ENCODE measurements around the gene MKRN2OS. TPM values are rescaled to one million over a fixed set of nuclear protein-coding genes. Genes with fewer than 3 reads are reported as not detected.

The MKRN2OS gene
- total and polyA plus RNA-seq, 4 donors: 0.06 to 0.42 (median 0.17) TPM

DNA sequence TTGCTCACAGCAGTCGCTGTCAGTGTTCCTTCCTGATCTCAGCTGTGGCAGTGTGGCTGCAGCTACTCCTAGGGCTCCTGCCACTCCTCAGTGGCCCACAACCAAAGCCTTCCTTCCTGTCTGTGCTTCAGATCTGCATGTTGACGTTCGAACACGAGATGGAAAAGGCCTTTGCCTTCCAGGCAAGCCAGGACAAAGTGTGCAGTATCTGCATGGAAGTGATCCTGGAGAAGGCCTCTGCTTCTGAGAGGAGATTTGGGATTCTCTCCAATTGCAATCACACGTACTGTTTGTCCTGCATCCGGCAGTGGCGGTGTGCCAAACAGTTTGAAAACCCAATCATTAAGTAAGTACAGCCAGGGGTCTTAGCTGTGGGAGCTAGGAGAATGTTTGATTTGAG lies 29.4 kb upstream of the MKRN2OS start:
- Histone ChIP-seq H3K4me3 (ENCODE audit: low read depth in 1 of 3, low read length in 3 of 3) (no peak overlapping the region), H3K27ac (ENCODE audit: low read depth in 1 of 2, low read length in 2 of 2) (no peak overlapping the region), H3K4me1 (ENCODE audit: control insufficient read depth in 4 of 4, insufficient read depth in 4 of 4, low read length in 3 of 4) (no peaks in the 10 kb centered on the region), H3K27me3 (ENCODE audit: control insufficient read depth in 4 of 4, insufficient read depth in 4 of 4, low read length in 3 of 4) (no peaks in the 10 kb centered on the region), H3K36me3 (ENCODE audit: control insufficient read depth in 4 of 4, insufficient read depth in 3 of 4, low read depth in 1 of 4, low read length in 3 of 4) (peaks cover 16 to 71% (median 58%) of the 10 kb centered on the region in 4 donors), H3K9ac (ENCODE audit: low read depth in 1 of 2, low read length in 2 of 2) (no peak overlapping the region), H3K9me3 (ENCODE audit: control insufficient read depth in 4 of 4, low read length in 3 of 4) (no peaks in the 10 kb centered on the region)
- no peak for TF ChIP-seq RAD21 (IDR thresholded peaks at IDR 0.05)
- no peak for DNase-seq (ENCODE audit: low spot score)
- WGBS: 42% methylated on average over 7 of the region's 7 CpGs

DNA sequence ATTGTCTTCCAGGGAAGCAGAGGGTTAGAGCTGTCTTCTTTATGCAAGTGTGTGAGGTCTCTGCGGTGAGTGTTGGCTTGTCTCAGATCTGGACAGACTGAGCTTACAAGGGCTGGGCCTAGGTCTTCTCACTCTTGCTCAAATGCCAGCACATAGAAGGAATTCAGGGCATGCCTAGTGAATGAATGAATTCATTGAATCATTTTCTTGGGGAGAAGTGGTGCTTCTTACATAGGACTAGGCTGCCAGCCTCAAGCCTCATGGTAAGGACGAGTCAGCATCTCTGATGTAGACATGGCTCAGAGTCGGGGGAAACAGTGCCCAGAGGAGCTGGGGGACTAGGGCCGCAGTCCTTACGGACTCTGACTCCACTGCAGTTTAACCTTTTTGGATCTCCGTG lies 28.8 kb upstream of the MKRN2OS start:
- Histone ChIP-seq H3K4me1 (ENCODE audit: control insufficient read depth in 4 of 4, insufficient read depth in 4 of 4, low read length in 3 of 4) (no peaks in the 10 kb centered on the region), H3K4me3 (ENCODE audit: low read depth in 1 of 3, low read length in 3 of 3) (no peak overlapping the region), H3K9ac (ENCODE audit: low read depth in 1 of 2, low read length in 2 of 2) (no peak overlapping the region), H3K9me3 (ENCODE audit: control insufficient read depth in 4 of 4, low read length in 3 of 4) (no peaks in the 10 kb centered on the region), H3K36me3 (ENCODE audit: control insufficient read depth in 4 of 4, insufficient read depth in 3 of 4, low read depth in 1 of 4, low read length in 3 of 4) (peaks cover 14 to 72% (median 59%) of the 10 kb centered on the region in 4 donors), H3K27me3 (ENCODE audit: control insufficient read depth in 4 of 4, insufficient read depth in 4 of 4, low read length in 3 of 4) (no peaks in the 10 kb centered on the region), H3K27ac (ENCODE audit: low read depth in 1 of 2, low read length in 2 of 2) (no peak overlapping the region)
- 96% methylated on average over 6 of the region's 6 CpGs for WGBS
- DNase-seq (ENCODE audit: low spot score): no peak
- TF ChIP-seq ATF3 (IDR thresholded peaks at IDR 0.05) (no peak), EGR1 (IDR thresholded peaks at IDR 0.05; ENCODE audit: low read depth in 2 of 2) (no peak), YY1 (IDR thresholded peaks at IDR 0.05) (no peak), TAF1 (conservative IDR thresholded peaks at IDR 0.05) (no peak), CTCF (IDR thresholded peaks at IDR 0.05; ENCODE audit: low read depth, low read length, missing input control) (no peak), HNF4G (IDR thresholded peaks at IDR 0.05) (no peak), GABPA (IDR thresholded peaks at IDR 0.05 in 1 of 2, conservative IDR thresholded peaks at IDR 0.05 in 1 of 2) (no peak), FOXA1 (IDR thresholded peaks at IDR 0.05) (no peak), FOXA2 (IDR thresholded peaks at IDR 0.05) (no peak), RXRA (IDR thresholded peaks at IDR 0.05) (no peak), NR2F2 (IDR thresholded peaks at IDR 0.05) (no peak), MAX (IDR thresholded peaks at IDR 0.05) (no peak)
- TF ChIP-seq, protein P1, sequence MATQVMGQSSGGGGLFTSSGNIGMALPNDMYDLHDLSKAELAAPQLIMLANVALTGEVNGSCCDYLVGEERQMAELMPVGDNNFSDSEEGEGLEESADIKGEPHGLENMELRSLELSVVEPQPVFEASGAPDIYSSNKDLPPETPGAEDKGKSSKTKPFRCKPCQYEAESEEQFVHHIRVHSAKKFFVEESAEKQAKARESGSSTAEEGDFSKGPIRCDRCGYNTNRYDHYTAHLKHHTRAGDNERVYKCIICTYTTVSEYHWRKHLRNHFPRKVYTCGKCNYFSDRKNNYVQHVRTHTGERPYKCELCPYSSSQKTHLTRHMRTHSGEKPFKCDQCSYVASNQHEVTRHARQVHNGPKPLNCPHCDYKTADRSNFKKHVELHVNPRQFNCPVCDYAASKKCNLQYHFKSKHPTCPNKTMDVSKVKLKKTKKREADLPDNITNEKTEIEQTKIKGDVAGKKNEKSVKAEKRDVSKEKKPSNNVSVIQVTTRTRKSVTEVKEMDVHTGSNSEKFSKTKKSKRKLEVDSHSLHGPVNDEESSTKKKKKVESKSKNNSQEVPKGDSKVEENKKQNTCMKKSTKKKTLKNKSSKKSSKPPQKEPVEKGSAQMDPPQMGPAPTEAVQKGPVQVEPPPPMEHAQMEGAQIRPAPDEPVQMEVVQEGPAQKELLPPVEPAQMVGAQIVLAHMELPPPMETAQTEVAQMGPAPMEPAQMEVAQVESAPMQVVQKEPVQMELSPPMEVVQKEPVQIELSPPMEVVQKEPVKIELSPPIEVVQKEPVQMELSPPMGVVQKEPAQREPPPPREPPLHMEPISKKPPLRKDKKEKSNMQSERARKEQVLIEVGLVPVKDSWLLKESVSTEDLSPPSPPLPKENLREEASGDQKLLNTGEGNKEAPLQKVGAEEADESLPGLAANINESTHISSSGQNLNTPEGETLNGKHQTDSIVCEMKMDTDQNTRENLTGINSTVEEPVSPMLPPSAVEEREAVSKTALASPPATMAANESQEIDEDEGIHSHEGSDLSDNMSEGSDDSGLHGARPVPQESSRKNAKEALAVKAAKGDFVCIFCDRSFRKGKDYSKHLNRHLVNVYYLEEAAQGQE (IDR thresholded peaks at IDR 0.05): no peak
- TF ChIP-seq, protein P2, sequence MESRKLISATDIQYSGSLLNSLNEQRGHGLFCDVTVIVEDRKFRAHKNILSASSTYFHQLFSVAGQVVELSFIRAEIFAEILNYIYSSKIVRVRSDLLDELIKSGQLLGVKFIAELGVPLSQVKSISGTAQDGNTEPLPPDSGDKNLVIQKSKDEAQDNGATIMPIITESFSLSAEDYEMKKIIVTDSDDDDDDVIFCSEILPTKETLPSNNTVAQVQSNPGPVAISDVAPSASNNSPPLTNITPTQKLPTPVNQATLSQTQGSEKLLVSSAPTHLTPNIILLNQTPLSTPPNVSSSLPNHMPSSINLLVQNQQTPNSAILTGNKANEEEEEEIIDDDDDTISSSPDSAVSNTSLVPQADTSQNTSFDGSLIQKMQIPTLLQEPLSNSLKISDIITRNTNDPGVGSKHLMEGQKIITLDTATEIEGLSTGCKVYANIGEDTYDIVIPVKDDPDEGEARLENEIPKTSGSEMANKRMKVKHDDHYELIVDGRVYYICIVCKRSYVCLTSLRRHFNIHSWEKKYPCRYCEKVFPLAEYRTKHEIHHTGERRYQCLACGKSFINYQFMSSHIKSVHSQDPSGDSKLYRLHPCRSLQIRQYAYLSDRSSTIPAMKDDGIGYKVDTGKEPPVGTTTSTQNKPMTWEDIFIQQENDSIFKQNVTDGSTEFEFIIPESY (IDR thresholded peaks at IDR 0.05): no peak

Data from liver (tissue), 9 donors.